Prostate gland (tissue), 2 donors: Measurements from ENCODE around the gene KIF21A.

Experiments used
- POLR2A ChIP-seq: fragments of 450-650 bp; IDR thresholded peaks from one replicate; pipeline ENCODE4 v1.6.1; 2016; ENCODE audit warnings: antibody characterized with exemption, mild to moderate bottlenecking
- POLR2AphosphoS5 ChIP-seq: sonication (generic); formaldehyde crosslinking; IDR thresholded peaks from one replicate; pipeline ENCODE4 v1.6.1; 2017; ENCODE audit warnings: antibody characterized with exemption
- TF ChIP-seq, protein P1 (sequence below), 4 experiments: fragments of 200-600 bp in 2 of 4; fragments of 450-650 bp in 2 of 4; sonication (generic) in 2 of 4; IDR thresholded peaks; 1 replicate in 3 of 4; 2 replicates in 1 of 4; pipeline ENCODE4 v1.5.1; 2016 to 2019; ENCODE audit warnings: antibody characterized with exemption in 4 of 4, mild to moderate bottlenecking in 2 of 4, moderate library complexity in 2 of 4

DNA sequence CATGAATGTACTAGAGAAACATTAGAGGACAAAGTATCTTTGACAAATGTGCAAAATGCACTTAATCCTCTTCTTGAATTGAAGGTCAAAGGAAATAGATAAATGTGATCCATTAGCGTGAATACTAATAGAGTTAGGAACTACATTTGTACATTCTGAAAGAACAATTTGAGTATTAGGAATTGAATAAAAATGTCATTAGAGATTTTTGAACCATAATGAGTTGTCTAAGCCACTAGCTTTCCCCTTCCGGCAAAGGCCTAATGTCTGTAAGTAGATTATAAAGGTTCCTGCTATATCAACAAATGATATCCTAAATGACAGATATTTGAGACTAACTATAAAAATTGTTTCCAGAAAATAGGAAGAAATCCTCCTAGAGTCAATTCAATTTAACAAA lies 59.8 kb downstream of the KIF21A start:
- TF ChIP-seq, protein P1, sequence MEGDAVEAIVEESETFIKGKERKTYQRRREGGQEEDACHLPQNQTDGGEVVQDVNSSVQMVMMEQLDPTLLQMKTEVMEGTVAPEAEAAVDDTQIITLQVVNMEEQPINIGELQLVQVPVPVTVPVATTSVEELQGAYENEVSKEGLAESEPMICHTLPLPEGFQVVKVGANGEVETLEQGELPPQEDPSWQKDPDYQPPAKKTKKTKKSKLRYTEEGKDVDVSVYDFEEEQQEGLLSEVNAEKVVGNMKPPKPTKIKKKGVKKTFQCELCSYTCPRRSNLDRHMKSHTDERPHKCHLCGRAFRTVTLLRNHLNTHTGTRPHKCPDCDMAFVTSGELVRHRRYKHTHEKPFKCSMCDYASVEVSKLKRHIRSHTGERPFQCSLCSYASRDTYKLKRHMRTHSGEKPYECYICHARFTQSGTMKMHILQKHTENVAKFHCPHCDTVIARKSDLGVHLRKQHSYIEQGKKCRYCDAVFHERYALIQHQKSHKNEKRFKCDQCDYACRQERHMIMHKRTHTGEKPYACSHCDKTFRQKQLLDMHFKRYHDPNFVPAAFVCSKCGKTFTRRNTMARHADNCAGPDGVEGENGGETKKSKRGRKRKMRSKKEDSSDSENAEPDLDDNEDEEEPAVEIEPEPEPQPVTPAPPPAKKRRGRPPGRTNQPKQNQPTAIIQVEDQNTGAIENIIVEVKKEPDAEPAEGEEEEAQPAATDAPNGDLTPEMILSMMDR (IDR thresholded peaks at IDR 0.05) = no peak
- TF ChIP-seq POLR2A (no peak), POLR2AphosphoS5 (no peak)
